Stimulated activated CD8-positive, alpha-beta memory T cell treated with anti-CD3 and anti-CD28 coated beads, Interleukin-15, amount 100 ng/mL, for 24 hours (primary cell): ENCODE results near the gene FMNL2.
"Not testable (repeated sequence)": the region's sequence is repeated elsewhere in the genome, so short reads cannot be mapped to it uniquely, and the experiment has no call there.

Source experiments
- DNase-seq: peaks from one replicate; pipeline ENCODE4 v3.0.0-alpha.2; 2020; ENCODE audit warnings: low read depth

Gene FMNL2

DNA sequence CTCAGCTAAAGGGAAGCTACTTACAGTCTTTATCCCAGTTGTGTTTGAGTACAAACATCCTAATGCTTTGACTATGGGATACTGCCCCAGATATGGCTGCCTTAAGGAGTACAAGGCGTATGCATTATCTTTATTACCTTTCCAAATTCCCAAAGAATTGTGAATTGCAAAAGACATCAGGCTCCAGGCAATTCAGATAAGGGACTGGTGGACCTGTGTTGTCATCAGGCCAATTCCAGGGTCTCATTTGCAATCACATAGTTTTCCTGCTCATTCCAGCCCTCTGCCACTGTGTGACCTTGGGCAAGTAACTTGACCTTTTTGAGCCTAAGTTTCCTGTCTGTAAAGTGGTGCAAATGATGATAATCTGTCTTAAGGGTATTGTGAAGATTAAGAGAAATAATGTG, 137.5 kb downstream of the FMNL2 start:
- no peak for DNase-seq

DNA sequence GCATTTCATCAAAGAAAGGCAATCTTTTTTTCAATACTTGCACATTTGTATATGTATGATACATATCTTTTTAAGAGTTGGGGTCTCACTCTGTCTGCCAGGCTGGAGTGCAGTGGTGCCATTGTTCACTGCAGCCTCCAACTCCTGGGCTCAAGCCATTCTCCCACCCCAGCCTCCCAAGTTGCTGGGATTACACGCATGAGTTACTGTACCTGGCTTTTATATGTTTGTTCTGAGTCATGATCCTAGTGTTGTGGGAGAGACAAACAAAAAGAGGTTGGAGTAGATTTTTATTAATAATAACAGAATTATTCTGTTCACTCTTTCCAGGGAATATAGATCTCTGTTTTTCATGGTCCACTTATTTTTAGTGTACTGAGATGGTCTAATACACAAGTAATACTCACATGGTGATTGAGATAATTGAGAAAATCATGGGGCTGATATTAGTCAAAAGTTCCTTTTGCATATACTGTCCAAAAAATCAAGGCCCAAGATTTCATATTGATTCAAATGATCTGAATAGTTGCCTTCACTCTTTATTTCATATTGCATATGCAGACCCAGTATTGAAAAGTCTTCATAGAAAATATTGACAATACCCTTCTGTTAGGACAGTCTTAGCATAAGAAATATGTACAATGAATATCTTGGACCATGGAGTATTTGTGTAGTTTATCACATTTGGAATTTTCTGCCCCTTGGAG, 138.3 kb downstream of the FMNL2 start:
- no peak for DNase-seq

DNA sequence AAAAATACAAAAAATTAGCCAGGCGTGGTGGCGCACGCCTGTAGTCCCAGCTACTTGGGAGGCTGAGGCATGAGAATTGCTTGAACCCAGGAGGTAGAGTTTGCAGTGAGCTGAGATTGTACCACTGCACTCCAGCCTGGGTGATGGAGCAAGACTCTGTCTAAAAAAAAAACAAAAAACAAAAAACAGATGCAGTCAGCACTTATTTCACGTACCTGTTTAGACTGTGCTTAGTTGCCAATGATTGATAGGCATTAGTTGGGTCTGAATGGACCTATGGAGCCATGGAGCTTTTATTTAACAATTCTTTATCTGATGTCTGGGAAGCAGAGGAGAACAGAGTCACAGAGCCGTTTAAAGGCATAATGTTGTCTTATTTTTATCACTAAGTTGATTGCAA, 139.5 kb downstream of the FMNL2 start:
- DNase-seq: not testable (repeated sequence)

DNA sequence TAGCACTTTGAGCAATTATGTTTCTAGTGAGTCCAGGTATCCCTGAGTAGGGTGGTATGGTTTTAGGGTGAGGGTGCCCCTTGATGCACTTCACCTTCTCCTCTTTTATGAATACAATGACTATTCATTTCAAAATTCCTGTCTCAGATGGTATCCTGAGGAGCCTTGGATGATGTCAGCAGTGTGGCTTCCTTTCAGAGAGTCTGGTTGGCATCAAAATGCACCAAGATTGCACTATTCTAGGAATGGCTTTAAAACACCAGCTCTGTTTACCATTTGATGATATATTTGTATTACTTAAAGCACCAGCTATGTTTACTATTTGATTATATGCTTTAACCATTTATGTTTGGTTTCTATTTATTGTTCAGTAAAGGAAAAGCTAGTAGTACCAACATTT, 141.0 kb downstream of the FMNL2 start:
- DNase-seq: no peak

DNA sequence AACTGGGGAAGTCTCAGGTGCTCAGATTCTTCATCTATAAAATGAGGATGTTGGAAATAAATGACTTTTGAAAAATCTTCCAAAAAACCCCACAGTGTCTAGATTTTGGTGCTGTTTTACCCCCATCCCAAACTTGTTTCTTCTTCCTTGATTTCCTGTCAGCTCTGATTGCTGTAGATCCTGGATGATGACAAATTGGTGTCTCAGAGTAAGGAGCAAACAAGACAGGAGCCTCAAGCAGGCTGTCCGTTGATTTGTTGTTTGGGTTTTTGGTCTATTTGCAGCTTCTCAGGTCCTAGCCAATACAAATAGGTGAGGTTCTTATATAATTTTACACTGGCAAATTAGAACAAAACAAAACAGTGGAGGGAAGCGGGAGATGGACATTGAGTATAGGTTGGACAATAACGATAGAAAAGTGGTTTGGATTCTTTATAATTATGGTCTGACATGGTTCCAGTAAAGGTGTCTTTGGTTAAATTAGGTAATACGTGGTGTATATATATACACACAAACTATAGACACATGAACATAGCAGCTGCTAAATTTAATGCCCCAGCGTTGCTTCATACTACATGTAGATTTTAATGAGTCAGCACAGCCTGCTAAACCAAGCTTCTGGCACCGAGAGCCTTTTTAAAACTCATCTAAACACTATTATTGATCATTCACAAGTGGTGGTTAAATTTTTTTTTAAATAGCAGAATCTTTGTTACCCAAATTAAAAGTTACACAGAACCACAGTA, 142.5 kb downstream of the FMNL2 start:
- no peak for DNase-seq

DNA sequence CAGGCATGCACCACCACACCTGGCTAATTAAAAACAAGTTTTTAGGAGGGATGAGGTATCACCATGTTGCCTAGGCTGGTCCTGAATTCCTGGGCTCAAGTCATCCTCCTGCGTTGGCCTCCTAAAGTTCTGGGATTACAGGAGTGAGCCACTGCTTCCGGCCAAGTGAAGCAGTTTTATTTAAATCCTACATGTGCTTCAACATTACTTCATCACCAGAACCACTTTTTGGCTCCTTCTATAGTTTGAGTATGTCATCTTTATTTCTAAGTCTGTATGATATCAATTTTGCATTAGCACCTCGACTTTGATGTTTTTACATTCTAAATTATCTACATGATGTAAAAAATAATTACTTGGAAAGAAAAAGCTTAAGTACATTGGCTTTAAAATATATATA, 144.3 kb downstream of the FMNL2 start:
- DNase-seq: no peak

DNA sequence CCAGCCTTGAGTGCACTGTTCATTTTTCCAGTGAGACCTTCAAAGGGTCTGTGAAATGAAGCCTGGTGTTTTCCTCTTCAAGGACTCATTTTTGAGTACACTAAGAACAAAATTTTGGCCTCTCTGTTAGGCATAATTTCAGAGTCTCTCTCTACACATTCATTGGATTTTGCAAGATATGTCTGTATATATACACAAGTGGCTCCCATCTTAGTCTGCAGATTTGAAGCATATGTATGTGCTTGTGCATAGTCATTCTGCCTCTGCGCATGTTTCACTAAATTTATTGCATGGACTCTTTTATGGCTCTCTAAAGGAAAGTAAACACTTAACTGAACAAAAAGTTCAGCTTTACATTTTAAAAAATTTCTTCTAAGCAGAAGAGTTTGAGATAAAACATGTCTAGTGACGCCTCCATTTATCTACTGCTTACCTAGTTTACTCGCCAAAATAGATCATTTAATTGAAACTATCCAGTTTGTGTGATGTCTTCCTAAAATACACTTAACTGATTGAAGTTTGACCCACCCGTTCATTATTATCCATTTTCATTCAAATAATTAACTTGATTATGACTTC, 145.9 kb downstream of the FMNL2 start:
- no peak for DNase-seq

DNA sequence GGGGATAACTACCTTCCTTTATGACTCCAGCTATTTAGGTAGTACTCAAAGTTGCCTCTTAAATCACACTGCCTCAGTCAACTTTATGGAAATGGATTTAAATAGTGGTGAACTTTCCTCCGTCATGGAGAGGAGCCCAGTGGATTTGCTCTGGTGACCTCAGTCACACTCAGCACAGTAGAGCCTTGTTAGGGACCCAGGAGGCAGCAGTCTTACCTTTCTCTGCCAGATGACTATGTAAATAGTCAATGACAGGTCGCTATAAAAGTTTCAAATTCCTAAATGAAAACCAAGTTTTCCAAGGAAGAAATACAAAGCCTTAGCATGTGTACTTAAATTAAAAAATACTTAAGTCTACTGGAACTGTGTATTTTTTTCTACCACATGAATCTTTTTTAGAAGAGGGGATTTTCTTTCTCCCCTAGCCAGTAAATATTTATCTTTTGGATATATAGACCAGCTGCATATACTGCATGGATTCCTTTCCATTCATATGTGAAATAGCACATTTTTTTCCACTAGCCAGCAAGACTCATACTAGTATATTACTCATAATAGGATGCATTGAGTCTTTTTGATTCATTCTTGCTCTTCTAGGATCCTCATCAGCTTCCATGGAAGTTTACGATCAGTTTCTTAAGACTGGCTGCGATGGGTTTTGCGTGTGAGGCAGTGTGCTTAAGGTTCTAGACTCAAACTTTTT, 147.1 kb downstream of the FMNL2 start:
- no peak for DNase-seq

DNA sequence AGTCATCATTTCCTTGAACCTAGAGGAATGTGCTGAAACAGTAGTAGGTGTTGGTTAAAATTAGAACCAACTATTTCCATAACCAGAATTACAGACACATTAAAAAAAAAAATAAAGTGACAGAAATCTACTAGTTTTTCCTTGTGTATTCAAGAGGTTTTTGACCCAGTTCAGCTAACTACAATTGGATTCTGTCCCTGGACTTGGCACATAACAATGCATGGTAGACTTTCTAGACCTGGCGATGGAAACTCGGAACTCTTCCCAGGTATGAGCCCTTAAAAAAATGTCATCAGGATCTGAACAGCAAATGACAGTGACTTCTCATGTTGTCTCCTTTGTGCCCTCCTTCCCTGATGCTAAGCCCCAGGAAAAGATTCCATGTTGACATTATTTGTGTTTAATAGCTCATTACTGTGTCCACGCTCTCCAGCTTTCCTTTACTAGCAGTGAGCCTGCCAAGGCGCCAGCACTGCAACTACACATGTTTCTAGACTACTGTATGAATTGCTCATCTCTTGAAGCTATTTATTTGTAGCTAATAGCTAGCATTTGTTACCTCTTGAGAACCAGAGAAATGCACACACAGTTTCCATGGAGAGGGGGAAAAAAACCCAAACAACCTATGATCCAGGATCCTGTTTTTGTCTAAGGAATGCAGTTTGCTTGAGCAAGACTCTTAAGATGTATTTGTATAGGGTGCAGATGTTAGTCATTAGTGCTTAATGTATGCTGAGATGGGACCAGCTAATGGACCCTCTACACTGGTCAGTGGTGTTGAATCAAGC, 148.5 kb downstream of the FMNL2 start:
- no peak for DNase-seq

DNA sequence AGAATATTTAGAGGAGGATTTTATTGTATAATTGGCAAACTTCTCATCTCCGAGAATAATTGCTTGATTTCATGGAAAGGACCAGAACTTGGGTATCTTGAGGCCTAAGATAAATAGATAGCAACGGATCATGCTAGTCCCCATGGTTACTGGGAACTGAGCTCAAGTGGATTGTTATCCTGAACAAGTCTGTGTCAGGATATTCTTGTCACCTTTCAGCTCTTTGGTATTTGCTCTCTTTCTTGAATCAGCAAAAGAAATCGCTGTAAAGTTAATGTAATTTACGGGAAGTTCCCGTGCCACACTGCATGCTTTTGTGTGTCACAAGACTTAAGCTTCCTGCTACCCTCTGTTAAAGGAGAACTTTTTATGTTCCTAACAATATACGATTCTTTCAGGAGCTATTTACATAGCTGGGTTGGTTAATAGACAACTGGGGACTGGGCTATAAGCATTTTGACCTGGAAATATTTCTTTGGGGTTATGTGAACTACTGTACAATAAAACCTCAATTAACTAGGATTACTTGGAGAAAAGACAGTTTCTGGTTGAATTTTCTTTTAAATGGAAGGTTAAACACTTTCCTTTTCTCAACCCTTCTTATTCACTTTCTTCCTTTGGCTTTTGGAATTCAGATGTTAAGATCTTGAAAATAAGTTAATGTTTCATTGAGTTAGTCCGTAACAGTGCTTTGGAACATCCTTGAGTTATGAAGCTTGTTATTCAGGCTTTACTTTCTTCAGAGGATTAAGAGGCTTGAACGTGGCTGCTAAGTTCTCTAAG, 151.2 kb downstream of the FMNL2 start:
- DNase-seq: no peak

DNA sequence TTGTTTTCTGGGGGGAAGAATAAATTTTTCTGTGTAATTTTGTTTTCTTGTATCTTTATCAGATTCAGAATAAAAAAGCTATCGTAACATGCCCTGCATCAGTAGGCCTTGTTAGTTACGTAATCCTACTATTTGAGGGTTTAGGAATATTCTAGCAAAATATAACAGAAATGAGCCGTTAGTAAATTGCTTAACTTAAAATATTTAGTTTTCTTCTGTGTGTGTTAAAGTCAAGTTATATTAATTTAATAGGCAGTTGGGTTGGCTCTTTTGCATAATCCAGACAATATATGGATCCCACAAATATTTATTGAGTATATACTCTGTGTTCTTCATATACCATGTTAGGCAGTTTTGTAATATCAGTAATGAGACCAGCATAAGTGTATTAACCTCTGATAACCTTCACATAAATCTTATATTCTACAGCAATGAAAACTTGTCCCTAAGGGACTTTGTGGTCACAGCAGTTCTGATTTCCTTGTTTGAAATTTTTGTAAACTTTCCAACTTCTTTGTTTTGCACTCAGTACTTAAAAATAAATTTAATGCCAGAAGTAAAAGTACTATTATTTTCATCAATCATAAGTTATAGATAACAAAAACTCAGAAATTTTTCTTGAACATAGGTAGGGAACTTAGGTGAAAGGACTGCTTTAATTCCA, 151.9 kb downstream of the FMNL2 start:
- no peak for DNase-seq

DNA sequence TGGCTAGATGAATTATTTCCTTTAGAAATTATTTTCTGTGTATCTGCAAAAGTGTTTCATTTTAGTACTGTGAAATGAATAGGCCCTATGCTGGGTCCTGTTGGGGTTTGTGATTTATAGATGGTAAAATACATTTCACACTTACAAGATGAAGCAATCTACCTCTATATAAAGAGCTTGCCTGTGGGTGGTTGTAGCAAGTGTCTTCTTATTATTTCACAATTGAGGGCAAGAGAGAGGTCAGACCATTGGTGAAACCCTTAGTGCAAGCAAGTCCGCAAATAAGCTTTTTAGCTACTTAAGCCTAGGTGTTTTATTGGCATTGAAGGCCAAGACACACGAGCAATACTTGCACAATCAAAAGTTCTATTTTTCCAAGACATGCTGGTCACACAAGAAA, 153.1 kb downstream of the FMNL2 start:
- no peak for DNase-seq

DNA sequence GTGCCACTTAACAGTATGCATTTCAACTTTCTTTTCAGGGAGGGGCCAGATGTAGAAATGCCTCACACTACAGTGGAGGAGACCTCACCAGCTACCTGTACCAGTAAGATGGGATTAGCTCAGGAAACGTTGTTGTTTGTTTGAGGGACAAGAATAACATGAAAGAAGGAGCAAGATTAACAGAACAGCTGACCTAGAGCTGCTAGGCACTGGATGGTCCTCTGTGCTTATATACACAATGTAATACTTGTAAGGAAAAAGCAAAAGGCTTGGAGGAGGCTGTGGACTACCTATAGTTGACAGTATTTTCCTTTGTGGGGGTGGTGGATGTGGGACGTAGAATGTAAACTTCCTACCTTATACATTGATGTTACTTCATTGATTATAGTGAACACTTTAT, 154.4 kb downstream of the FMNL2 start:
- no peak for DNase-seq

DNA sequence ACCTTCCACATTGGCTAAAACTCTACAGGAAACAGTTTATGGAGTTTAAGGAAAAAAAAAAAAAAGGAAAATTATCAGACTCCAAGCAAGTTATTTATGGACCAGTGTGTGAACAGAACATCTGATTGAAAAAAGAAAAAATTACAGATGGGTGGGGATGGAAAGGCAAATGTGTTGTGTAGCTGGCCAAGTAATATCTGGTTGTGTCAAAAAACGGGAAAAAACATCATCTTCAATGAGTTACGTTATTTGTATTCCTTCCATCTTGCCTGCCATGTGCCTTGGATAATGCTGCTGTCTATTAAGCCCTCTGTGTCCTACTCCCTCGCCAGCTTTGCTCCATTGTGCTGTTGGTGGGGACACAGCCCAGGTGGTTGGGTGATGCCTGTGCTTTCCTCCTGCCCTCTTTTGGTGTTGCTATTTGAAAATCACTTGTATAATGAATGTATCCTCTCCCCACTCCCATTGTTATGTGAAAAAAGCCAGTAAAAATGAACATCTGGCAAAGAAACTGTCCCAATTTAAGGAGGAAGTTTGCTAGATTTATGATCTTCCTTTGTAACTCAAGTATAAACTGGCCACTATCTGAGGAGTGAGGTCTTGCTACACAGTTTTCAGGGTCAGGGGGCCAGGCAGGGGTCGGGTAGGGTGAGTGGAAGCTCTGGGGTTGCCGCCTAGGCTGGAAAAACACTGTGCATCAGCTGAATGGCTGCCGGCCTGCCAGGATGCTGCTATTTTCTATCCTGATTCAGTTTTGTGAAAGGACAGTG, 155.9 kb downstream of the FMNL2 start:
- no peak for DNase-seq

DNA sequence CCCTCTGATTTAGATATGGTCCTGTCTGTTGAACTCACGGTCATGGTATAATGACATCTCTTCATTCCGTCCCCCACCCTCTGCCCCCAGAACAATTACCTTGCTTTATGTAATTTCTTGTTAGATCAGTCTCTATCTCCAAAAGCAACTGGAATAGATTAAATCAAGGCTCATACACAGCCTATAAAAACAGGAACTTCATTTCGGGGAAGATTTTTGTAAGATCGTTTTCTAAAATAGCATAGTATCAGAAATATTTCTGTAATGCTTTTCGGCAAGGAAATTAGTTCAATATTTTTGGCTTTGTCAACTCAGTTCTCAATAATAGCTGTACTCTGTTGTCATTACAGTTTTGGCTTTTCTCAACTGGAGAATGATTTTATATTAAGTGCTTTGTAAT, 157.2 kb downstream of the FMNL2 start:
- no peak for DNase-seq

DNA sequence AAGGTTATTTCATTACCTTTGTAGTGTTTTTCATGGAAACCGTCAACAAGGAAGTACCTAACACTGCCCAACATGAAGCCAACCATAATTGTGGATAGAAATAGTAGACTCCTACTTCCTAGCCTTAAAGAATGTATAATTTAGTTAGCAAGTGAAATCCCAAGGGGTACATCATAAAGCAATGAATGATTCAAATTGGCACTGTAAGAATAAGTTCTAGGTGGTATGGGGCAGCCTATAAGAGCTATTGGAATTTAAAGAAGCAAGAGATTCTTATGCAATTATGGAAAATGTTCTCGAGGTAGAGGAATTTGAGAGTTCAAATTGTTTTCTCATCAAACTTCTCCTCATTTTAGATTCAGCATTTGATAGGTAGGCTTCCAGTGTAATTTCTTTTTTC, 157.9 kb downstream of the FMNL2 start:
- no peak for DNase-seq

DNA sequence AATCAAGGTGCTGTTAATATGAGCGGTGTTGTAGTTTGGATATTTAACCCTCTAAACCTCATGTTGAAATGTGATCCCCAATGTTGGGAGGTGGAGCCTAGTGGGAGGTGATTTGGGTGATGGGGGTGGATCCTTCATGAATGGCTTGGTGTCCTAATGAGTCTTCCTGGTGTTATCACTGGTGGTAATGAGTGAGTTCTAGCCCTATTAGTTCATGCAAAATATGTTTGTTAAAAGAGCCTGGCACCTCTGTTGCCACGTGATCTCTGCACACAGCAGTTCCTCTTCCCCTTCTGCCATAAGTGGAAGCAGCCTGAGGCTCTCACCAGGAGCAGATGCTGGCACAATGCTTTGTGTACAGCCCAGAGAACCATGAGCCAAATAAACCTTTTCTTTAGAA, 158.4 kb downstream of the FMNL2 start:
- no peak for DNase-seq

DNA sequence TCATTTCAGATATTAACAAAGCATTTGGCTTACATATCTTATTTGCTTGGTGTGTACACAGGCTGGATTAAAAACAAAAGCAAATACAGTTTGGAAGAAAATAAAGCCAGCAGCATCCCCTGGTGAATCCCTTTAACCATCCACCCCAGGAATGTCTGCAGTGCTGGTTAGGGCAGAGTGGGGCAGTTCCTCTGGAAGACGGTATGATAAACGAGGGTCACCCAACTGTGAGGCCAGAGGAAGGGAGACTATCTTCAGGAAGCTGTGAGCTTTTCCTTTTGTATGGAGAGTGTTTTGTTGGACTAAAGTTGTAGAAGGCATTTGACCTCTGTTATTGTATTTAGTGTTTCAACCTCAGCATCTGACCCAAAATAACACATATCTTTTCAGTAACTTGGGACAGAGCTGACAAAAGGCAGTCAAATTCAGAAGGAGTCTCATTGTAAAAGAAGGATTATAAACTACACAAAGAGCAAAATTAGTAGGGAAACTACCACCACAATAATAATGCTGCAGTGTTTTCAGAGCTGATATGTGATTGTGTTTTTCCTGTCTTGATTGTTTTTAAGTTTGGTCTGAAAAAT, 159.1 kb downstream of the FMNL2 start:
- no peak for DNase-seq

DNA sequence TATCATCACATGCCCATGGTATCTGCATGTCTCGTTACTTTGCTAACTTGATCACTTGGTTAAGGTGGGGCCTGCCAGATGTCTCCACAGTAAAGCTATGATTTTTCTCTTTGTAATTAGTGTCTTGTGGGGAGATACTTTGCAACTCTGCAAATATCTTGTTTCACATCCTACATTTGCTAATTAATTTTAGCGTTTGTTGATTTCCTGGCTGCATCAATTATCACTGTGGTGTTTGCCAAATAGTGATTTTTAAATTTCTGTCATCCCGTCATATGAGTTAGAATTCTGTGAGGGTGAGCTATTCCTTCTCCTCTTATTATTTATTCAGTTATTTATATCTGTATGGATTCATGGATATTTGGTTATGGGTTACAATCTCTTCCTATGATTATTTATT, 161.4 kb downstream of the FMNL2 start:
- no peak for DNase-seq
